PC-9 (cell line): ENCODE measurements around the gene RIPK4. TPM values are rescaled to one million over a fixed set of nuclear protein-coding genes. Genes with fewer than 3 reads are reported as not detected.

Source experiments
- BruUV-seq: library from RNA; stranded (reverse); fragments of 400-500 nt; replicated peaks from 2 replicates; lab custom pipeline; 2021; lab: Mats Ljungman, UMichigan
- CTCF ChIA-PET: fragments of 300-600 bp; sonication (Branson Sonifier 250); formaldehyde crosslinking; loops from one replicate; lab custom pipeline; 2022; ENCODE audit warnings: antibody characterized with exemption; lab: Charles Lee
- POLR2A ChIA-PET: fragments of 300-600 bp; sonication (Branson Sonifier 250); formaldehyde crosslinking; loops from one replicate; lab custom pipeline; 2022; ENCODE audit warnings: antibody characterized with exemption; ENCODE audit not compliant: unreplicated experiment; lab: Charles Lee
- DNase-seq, 2 experiments: peaks; one replicate each; pipeline versions ENCODE4 v3.0.0 to v3.0.0-alpha.2; 2015 to 2022; ENCODE audit warnings: mixed read lengths in 1 of 2
- H2AFZ ChIP-seq: fragments of 200-600 bp; sonication (generic); 2 replicates; pipeline ENCODE4 v1.8.1; 2017; ENCODE audit warnings: antibody characterized with exemption
- H3F3A ChIP-seq: fragments of 200-600 bp; sonication (generic); 2 replicates; pipeline ENCODE4 v1.8.1; 2017; ENCODE audit warnings: antibody characterized with exemption, mild to moderate bottlenecking, low read depth; ENCODE audit not compliant: insufficient read depth
- H3K27ac ChIP-seq: fragments of 200-600 bp; sonication (generic); 2 replicates; pipeline ENCODE4 v1.6.1; 2016; ENCODE audit warnings: mixed run types
- H3K27me3 ChIP-seq: fragments of 200-600 bp; sonication (generic); 2 replicates; pipeline ENCODE4 v1.6.1; 2016; ENCODE audit warnings: low read depth, mixed run types; ENCODE audit not compliant: insufficient read depth
- H3K36me3 ChIP-seq: fragments of 200-600 bp; sonication (generic); 2 replicates; pipeline ENCODE4 v1.6.1; 2016; ENCODE audit warnings: low read depth, mixed run types
- H3K4me1 ChIP-seq: fragments of 200-600 bp; sonication (generic); replicated peaks from 2 replicates; pipeline ENCODE4 v1.6.1; 2016; ENCODE audit warnings: mixed run types; ENCODE audit not compliant: insufficient read depth
- H3K4me2 ChIP-seq: fragments of 200-600 bp; sonication (generic); 2 replicates; pipeline ENCODE4 v1.6.1; 2017; ENCODE audit warnings: mixed run types
- H3K4me3 ChIP-seq: fragments of 200-600 bp; sonication (generic); 2 replicates; pipeline ENCODE4 v1.6.1; 2016; ENCODE audit warnings: mixed run types
- H3K79me2 ChIP-seq: fragments of 200-600 bp; sonication (generic); 2 replicates; pipeline ENCODE4 v1.6.1; 2017; ENCODE audit warnings: low read depth, mixed run types
- H3K9me2 ChIP-seq: fragments of 200-600 bp; sonication (generic); 2 replicates; pipeline ENCODE4 v1.8.1; 2017; ENCODE audit warnings: mild to moderate bottlenecking; ENCODE audit not compliant: insufficient read depth
- H3K9me3 ChIP-seq: fragments of 200-600 bp; sonication (generic); 2 replicates; pipeline ENCODE4 v1.8.1; 2016; ENCODE audit warnings: low read depth; ENCODE audit not compliant: insufficient read depth
- H4K20me1 ChIP-seq: fragments of 200-600 bp; sonication (generic); 2 replicates; pipeline ENCODE4 v1.8.1; 2017; ENCODE audit not compliant: insufficient read depth
- EZH2 ChIP-seq: fragments of 200-600 bp; sonication (generic); IDR thresholded peaks from 2 replicates; pipeline ENCODE4 v1.8.0; 2017; ENCODE audit warnings: antibody characterized with exemption, low read depth
- intact Hi-C: fragments of 100-400 bp; cut with micrococcal nuclease; formaldehyde crosslinking; loops from one replicate; pipeline ENCODE4 v1.10.0; 2022; ENCODE audit not compliant: unreplicated experiment
- total RNA-seq: library from RNA; stranded (reverse); gene quantifications from 2 replicates; pipeline ENCODE4 v1.2.3, GENCODE V29; 2021
- TF ChIP-seq, protein P1 (sequence below): fragments of 200-600 bp; sonication (generic); conservative IDR thresholded peaks from 2 replicates; pipeline ENCODE4 v1.6.1; 2017; ENCODE audit warnings: mixed run types, antibody characterized with exemption, mild to moderate bottlenecking, moderate library complexity

RIPK4 gene
- total RNA-seq, 1 experiment from 2014 or later: 30.1 TPM

DNA sequence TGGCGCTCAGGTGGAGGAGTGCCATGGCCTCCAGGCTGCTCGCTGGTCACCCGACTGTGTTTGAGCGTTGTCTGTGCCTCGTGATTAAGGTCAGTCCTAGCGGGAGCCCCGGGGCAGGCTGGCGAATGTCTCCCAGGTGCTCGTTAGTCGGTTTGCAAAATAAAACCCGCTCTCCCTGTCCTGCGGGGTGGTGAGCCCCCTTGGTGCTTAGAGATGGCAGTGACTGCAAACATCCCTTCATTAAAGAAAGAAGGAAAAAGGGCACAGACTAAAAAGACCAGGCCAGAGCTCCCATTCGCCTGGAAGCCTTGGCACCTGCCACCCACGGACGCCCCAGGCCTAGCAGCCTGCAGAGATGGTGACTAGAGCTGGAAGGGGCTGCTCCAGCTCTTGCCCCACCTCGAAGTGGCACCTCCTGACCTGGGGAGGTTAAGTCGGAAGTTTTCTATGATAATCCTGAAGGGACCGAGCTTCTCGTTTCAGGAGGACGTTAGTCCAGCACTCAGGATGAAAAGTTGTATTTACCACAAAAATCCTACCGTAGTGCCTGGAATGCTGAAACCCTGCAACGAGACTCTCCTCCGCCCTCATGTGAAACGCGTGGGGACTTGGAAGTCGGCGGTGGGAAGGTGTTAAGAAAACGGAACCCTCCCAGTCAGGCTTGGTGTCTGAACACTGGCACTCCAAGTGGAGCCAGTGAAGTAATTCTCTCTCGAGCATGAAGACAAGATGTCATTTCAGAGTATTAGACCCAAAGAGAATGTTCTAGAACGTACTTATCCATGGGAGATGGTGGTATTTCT, 24.6 kb downstream of the RIPK4 start:
- no peaks in the 10 kb centered on the region for H3K9me3 ChIP-seq
- peaks cover 30% of the 10 kb centered on the region for H4K20me1 ChIP-seq
- H3K4me2 ChIP-seq: no peak overlapping the region
- no peaks in the 10 kb centered on the region for H3K9me2 ChIP-seq
- TF ChIP-seq, protein P1, sequence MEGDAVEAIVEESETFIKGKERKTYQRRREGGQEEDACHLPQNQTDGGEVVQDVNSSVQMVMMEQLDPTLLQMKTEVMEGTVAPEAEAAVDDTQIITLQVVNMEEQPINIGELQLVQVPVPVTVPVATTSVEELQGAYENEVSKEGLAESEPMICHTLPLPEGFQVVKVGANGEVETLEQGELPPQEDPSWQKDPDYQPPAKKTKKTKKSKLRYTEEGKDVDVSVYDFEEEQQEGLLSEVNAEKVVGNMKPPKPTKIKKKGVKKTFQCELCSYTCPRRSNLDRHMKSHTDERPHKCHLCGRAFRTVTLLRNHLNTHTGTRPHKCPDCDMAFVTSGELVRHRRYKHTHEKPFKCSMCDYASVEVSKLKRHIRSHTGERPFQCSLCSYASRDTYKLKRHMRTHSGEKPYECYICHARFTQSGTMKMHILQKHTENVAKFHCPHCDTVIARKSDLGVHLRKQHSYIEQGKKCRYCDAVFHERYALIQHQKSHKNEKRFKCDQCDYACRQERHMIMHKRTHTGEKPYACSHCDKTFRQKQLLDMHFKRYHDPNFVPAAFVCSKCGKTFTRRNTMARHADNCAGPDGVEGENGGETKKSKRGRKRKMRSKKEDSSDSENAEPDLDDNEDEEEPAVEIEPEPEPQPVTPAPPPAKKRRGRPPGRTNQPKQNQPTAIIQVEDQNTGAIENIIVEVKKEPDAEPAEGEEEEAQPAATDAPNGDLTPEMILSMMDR: no peak
- no peak for TF ChIP-seq EZH2
- intact Hi-C loops: no loop called here
- H3K79me2 ChIP-seq: peaks cover 87% of the 10 kb centered on the region
- H3K4me3 ChIP-seq: no peak overlapping the region
- POLR2A ChIA-PET: interaction anchor here (0.8 kb wide), 1 partner anchor 63 kb away, joined by 5 read pairs; no protein-coding TSS in a partner anchor
- no peaks in the 10 kb centered on the region for H3K4me1 ChIP-seq
- H3F3A ChIP-seq: peaks cover 91% of the 10 kb centered on the region
- H3K27ac ChIP-seq: no peak overlapping the region
- DNase-seq: no peak
- BruUV-seq: no TSS peak
- no peak overlapping the region for H2AFZ ChIP-seq
- peaks cover 56% of the 10 kb centered on the region for H3K36me3 ChIP-seq
- H3K27me3 ChIP-seq: no peaks in the 10 kb centered on the region
- CTCF ChIA-PET: no interaction called here

DNA sequence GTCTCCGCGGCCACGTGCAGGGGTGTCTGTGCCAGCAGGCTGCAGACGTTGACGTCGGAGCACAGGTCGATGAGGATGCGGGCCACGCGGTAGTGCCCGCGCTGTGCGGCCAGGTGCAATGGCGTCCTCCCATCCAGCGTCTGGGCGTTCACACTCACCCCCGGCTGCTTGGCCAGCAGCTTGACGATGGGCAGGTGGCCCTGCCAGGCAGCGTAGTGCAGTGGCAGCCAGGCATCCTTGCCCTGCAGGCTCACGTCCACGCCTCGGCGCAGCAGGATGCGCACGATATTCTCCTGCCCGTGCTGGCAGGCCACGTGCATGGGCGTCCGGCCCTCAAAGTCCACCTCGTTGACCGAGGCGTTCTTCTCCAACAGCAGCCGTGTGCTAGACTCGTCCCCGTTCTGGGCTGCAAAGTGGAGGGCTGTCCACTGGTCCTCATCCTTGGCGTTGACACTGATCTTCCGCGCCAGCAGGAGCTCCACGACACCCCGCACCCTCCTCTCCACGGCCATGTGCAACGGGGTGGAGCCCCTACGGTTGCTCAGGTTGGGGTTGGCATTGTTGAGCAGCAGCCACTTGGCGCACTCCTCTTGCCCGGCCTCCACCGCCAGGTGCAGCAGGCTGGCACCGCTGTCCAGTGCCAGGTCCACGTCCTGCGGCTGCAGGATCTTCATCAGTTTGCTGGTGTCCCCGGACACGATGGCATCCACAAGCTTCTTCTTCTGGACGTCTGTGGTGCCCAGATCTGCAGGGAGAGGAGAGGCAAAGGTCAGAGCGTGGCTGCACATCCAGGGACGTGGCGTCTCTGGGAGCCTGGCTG, 25.4 kb downstream of the RIPK4 start:
- POLR2A ChIA-PET: interaction anchor here (0.8 kb wide), 1 partner anchor 62 kb away, joined by 5 read pairs; no protein-coding TSS in a partner anchor
- no peak for DNase-seq
- BruUV-seq: no TSS peak
- H3K36me3 ChIP-seq: peaks cover 48% of the 10 kb centered on the region
- H3K4me1 ChIP-seq: no peaks in the 10 kb centered on the region
- H2AFZ ChIP-seq: no peak overlapping the region
- peaks cover 23% of the 10 kb centered on the region for H4K20me1 ChIP-seq
- H3K27ac ChIP-seq: no peak overlapping the region
- intact Hi-C loops: no loop called here
- no peaks in the 10 kb centered on the region for H3K9me3 ChIP-seq
- H3K4me2 ChIP-seq: no peak overlapping the region
- no peaks in the 10 kb centered on the region for H3K9me2 ChIP-seq
- CTCF ChIA-PET: no interaction called here
- TF ChIP-seq, protein P1: no peak
- TF ChIP-seq EZH2: no peak
- peaks cover 79% of the 10 kb centered on the region for H3K79me2 ChIP-seq
- no peaks in the 10 kb centered on the region for H3K27me3 ChIP-seq
- H3K4me3 ChIP-seq: no peak overlapping the region
- H3F3A ChIP-seq: peaks cover 92% of the 10 kb centered on the region

DNA sequence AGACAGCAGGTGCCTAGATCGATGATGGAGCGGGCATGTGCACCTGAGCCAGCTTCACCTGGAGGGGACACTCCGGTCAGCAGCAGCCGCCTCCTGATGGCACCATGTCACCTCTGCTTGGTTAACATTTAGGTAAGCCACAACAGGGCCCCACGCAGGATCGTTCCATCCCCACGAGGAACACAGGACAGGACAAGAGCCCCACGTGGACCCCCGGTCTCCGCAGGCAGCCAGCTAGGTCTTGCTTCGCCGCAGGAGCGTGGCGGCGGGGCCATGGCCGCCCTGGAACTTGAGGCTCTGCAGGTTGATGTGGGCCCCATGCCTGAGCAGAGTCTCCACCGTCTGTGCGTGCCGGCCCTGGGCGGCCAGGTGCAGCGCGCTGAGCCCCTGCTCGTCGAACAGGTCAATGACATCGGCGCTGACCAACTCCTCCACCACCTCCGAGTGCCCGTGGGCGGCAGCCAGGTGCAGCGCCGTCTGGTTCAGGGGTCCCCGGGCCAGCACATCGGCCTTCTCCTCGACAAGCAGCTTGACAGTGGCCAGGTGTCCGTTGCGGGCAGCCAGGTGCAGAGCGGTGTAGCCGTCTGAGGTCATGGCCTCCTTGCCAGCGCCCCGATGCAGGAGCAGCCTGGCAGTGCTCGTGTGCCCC, 26.1 kb downstream of the RIPK4 start:
- H3K4me2 ChIP-seq: no peak overlapping the region
- H3K79me2 ChIP-seq: peaks cover 72% of the 10 kb centered on the region
- H3K9me2 ChIP-seq: no peaks in the 10 kb centered on the region
- peaks cover 90% of the 10 kb centered on the region for H3F3A ChIP-seq
- TF ChIP-seq EZH2: no peak
- TF ChIP-seq, protein P1: no peak
- intact Hi-C loops: no loop called here
- H2AFZ ChIP-seq: no peak overlapping the region
- ChIA-PET CTCF (no interaction called here), POLR2A (interaction anchor here (0.8 kb wide), 1 partner anchor 19 kb away, joined by 4 read pairs; no protein-coding TSS in a partner anchor)
- H3K27me3 ChIP-seq: no peaks in the 10 kb centered on the region
- no TSS peak for BruUV-seq
- no peaks in the 10 kb centered on the region for H3K9me3 ChIP-seq
- H3K4me1 ChIP-seq: no peaks in the 10 kb centered on the region
- peaks cover 47% of the 10 kb centered on the region for H3K36me3 ChIP-seq
- no peak for DNase-seq
- H3K4me3 ChIP-seq: no peak overlapping the region
- no peak overlapping the region for H3K27ac ChIP-seq
- H4K20me1 ChIP-seq: peaks cover 23% of the 10 kb centered on the region
